H1 (cell line): Measurements from ENCODE around the gene VCPKMT. TPM values are rescaled to one million over a fixed set of nuclear protein-coding genes. Genes with fewer than 3 reads are reported as not detected.

Experiments used
- CTCF ChIA-PET: fragments of 300-600 bp; sonication (Branson Sonifier 250); formaldehyde crosslinking; loops from one replicate; lab custom pipeline; 2021; ENCODE audit not compliant: partially characterized antibody; lab: Charles Lee
- POLR2A ChIA-PET: fragments of 300-600 bp; sonication (Branson Sonifier 250); formaldehyde crosslinking; loops from one replicate; lab custom pipeline; 2021; ENCODE audit warnings: inconsistent platforms; ENCODE audit not compliant: partially characterized antibody; lab: Charles Lee
- DNase-seq, 2 experiments: peaks; one replicate each; pipeline versions ENCODE4 v3.0.0 to v3.0.0-alpha.2; 2010 to 2022; ENCODE audit warnings: low spot score in 2 of 2, low read depth in 1 of 2, mixed read lengths in 1 of 2
- FAIRE-seq: peaks from 2 replicates; lab custom pipeline; 2011; peaks lifted over from hg19 to GRCh38; lab: Jason Lieb, UNC
- H2AFZ ChIP-seq: 2 replicates; pipeline ENCODE4 v1.8.1; 2012; ENCODE audit warnings: low read length, inconsistent platforms
- H2AK5ac ChIP-seq: 2 replicates; pipeline ENCODE4 v1.6.1; 2013; ENCODE audit warnings: low read depth, low read length
- H2BK120ac ChIP-seq: replicated peaks from 2 replicates; pipeline ENCODE3; 2013; ENCODE audit warnings: low read depth, low read length, inconsistent platforms
- H2BK12ac ChIP-seq: 2 replicates; pipeline ENCODE4 v1.6.1; 2013; ENCODE audit warnings: low read depth, low read length
- H2BK15ac ChIP-seq: 2 replicates; pipeline ENCODE4 v1.6.1; 2013; ENCODE audit warnings: low read length
- H2BK20ac ChIP-seq: 2 replicates; pipeline ENCODE4 v1.6.1; 2013; ENCODE audit warnings: low read length
- H2BK5ac ChIP-seq: 2 replicates; pipeline ENCODE4 v1.6.1; 2013; ENCODE audit warnings: low read depth, low read length
- H3K14ac ChIP-seq: 2 replicates; pipeline ENCODE4 v1.6.1; 2013; ENCODE audit warnings: inconsistent platforms; ENCODE audit not compliant: insufficient read length
- H3K18ac ChIP-seq: 2 replicates; pipeline ENCODE4 v1.6.1; 2013; ENCODE audit warnings: low read length; ENCODE audit errors: extremely low read depth
- H3K23ac ChIP-seq: 2 replicates; pipeline ENCODE4 v1.6.1; 2013; ENCODE audit warnings: inconsistent platforms; ENCODE audit not compliant: insufficient read length
- H3K23me2 ChIP-seq: 2 replicates; pipeline ENCODE4 v1.6.1; 2013; ENCODE audit warnings: low read depth, low read length
- H3K27ac ChIP-seq: 2 replicates; pipeline ENCODE4 v1.6.1; 2011; ENCODE audit warnings: low read depth, low read length, inconsistent platforms
- H3K27me3 ChIP-seq, 4 experiments: replicated peaks in 1 of 4; 1 replicate in 1 of 4; 2 replicates in 3 of 4; pipeline versions ENCODE4 v1.6.1 to v1.8.1; 2011 to 2013; ENCODE audit warnings: low read length in 3 of 4, mild to moderate bottlenecking in 3 of 4, inconsistent platforms in 2 of 4, mixed read lengths in 2 of 4, moderate library complexity in 1 of 4; ENCODE audit not compliant: control insufficient read depth in 3 of 4, insufficient read depth in 3 of 4; ENCODE audit errors: extremely low read depth in 1 of 4
- H3K36me3 ChIP-seq, 4 experiments: 2 replicates each; pipeline versions ENCODE4 v1.6.1 to v1.8.1; 2011 to 2013; ENCODE audit warnings: mild to moderate bottlenecking in 4 of 4, low read length in 3 of 4, moderate library complexity in 2 of 4, control low read depth in 1 of 4, inconsistent platforms in 1 of 4; ENCODE audit not compliant: insufficient read depth in 4 of 4, control insufficient read depth in 2 of 4
- H3K4ac ChIP-seq: replicated peaks from 2 replicates; pipeline ENCODE3; 2013; ENCODE audit warnings: low read length, low read depth, mixed read lengths, inconsistent platforms; ENCODE audit not compliant: insufficient read length
- H3K4me1 ChIP-seq, 4 experiments: replicated peaks in 1 of 4; 1 replicate in 1 of 4; 2 replicates in 3 of 4; pipeline versions ENCODE4 v1.6.1 to v1.8.1; 2011 to 2013; ENCODE audit warnings: low read length in 3 of 4, inconsistent platforms in 2 of 4, mixed read lengths in 1 of 4; ENCODE audit not compliant: insufficient read depth in 4 of 4, control insufficient read depth in 3 of 4
- H3K4me2 ChIP-seq, 2 experiments: 2 replicates each; pipeline versions ENCODE4 v1.6.1 to v1.8.1; 2011 to 2013; ENCODE audit warnings: low read depth in 2 of 2, low read length in 2 of 2, control low read depth in 1 of 2, inconsistent platforms in 1 of 2, mild to moderate bottlenecking in 1 of 2; ENCODE audit not compliant: insufficient read depth in 1 of 2
- H3K4me3 ChIP-seq, 4 experiments: fragments of 200-600, 300-600 bp in 1 of 4; sonication (generic), shearing (Covaris generic), sonication (Bioruptor Twin) in 1 of 4; 2 replicates each; pipeline versions ENCODE4 v1.5.1 to v1.8.1; 2011 to 2016; ENCODE audit warnings: low read length in 4 of 4, low read depth in 3 of 4, control low read depth in 2 of 4, inconsistent platforms in 2 of 4, mild to moderate bottlenecking in 2 of 4, mixed read lengths in 1 of 4, moderate library complexity in 1 of 4; ENCODE audit not compliant: insufficient read depth in 2 of 4; ENCODE audit errors: extremely low read depth in 1 of 4
- H3K56ac ChIP-seq: replicated peaks from 2 replicates; pipeline ENCODE3; 2013; ENCODE audit warnings: low read depth, mild to moderate bottlenecking, mixed read lengths, low read length, inconsistent platforms; ENCODE audit not compliant: insufficient read length
- H3K79me1 ChIP-seq: 2 replicates; pipeline ENCODE4 v1.6.1; 2013; ENCODE audit warnings: low read depth, low read length, control low read depth
- H3K79me2 ChIP-seq, 2 experiments: 2 replicates each; pipeline versions ENCODE4 v1.6.1 to v1.8.1; 2012 to 2013; ENCODE audit warnings: low read length in 2 of 2, mild to moderate bottlenecking in 2 of 2, inconsistent platforms in 1 of 2; ENCODE audit not compliant: insufficient read depth in 2 of 2, control insufficient read depth in 1 of 2
- H3K9ac ChIP-seq, 4 experiments: replicated peaks in 1 of 4; 1 replicate in 1 of 4; 2 replicates in 3 of 4; pipeline versions ENCODE4 v1.6.1 to v1.8.1; 2011 to 2013; ENCODE audit warnings: low read depth in 3 of 4, low read length in 3 of 4, control low read depth in 2 of 4, mild to moderate bottlenecking in 2 of 4, moderate library complexity in 2 of 4, inconsistent platforms in 1 of 4; ENCODE audit errors: extremely low read depth in 1 of 4
- H3K9me3 ChIP-seq, 2 experiments: 2 replicates each; pipeline versions ENCODE4 v1.6.1 to v1.8.1; 2012 to 2013; ENCODE audit warnings: mild to moderate bottlenecking in 2 of 2, moderate library complexity in 2 of 2, control low read depth in 1 of 2, inconsistent platforms in 1 of 2, low read depth in 1 of 2, low read length in 1 of 2, mixed read lengths in 1 of 2; ENCODE audit not compliant: insufficient read depth in 2 of 2
- H4K20me1 ChIP-seq, 2 experiments: replicated peaks in 1 of 2; 2 replicates each; pipeline versions ENCODE3 to v1.8.1; 2011 to 2013; ENCODE audit warnings: inconsistent platforms in 2 of 2, low read length in 2 of 2, mild to moderate bottlenecking in 1 of 2; ENCODE audit not compliant: insufficient read depth in 2 of 2, control insufficient read depth in 1 of 2
- H4K5ac ChIP-seq: 2 replicates; pipeline ENCODE4 v1.6.1; 2013; ENCODE audit warnings: low read length, low read depth, mixed read lengths, inconsistent platforms; ENCODE audit not compliant: insufficient read length
- H4K8ac ChIP-seq: 2 replicates; pipeline ENCODE4 v1.8.0; 2013; ENCODE audit warnings: mild to moderate bottlenecking, moderate library complexity, low read length, inconsistent platforms; ENCODE audit not compliant: insufficient read depth; ENCODE audit errors: extremely low read depth
- H4K91ac ChIP-seq: replicated peaks from 2 replicates; pipeline ENCODE3; 2013; ENCODE audit warnings: low read length, mixed read lengths, inconsistent platforms; ENCODE audit not compliant: insufficient read length
- ASH2L ChIP-seq: fragments of 200-600, 300-600 bp; sonication (generic); IDR thresholded peaks from one replicate; pipeline ENCODE4 v1.7.1; 2017; ENCODE audit warnings: low read length
- BCL11A ChIP-seq, 2 experiments: IDR thresholded peaks; one replicate each; pipeline ENCODE4 v1.6.1; 2011; ENCODE audit warnings: low read depth in 2 of 2, low read length in 2 of 2, mild to moderate bottlenecking in 2 of 2
- CEBPB ChIP-seq: IDR thresholded peaks from 2 replicates; pipeline ENCODE4 v1.6.1; 2012; ENCODE audit warnings: low read depth, low read length
- CTBP2 ChIP-seq: IDR thresholded peaks from 2 replicates; pipeline ENCODE4 v1.7.0; 2011; ENCODE audit warnings: borderline replicate concordance, mild to moderate bottlenecking, moderate library complexity, mixed read lengths, low read length; ENCODE audit not compliant: insufficient read depth, insufficient read length
- E2F6 ChIP-seq: IDR thresholded peaks from 2 replicates; pipeline ENCODE4 v1.6.1; 2012; ENCODE audit warnings: inconsistent platforms
- EGR1 ChIP-seq: IDR thresholded peaks from 2 replicates; pipeline ENCODE4 v1.6.1; 2011; ENCODE audit warnings: low read depth, low read length, borderline replicate concordance
- JUN ChIP-seq: IDR thresholded peaks from 2 replicates; pipeline ENCODE4 v1.6.1; 2011; ENCODE audit warnings: low read depth, mild to moderate bottlenecking, improper control_type of control experiment, low read length
- KDM1A ChIP-seq: fragments of 200-600, 300-600 bp; sonication (generic); IDR thresholded peaks from 2 replicates; pipeline ENCODE4 v1.7.1; 2016; ENCODE audit warnings: mild to moderate bottlenecking, low read length, borderline replicate concordance
- KDM5A ChIP-seq: fragments of 200-600 bp; IDR thresholded peaks from 2 replicates; pipeline ENCODE4 v1.7.1; 2012; ENCODE audit warnings: mild to moderate bottlenecking, low read length, inconsistent platforms, mixed read lengths
- NANOG ChIP-seq: IDR thresholded peaks from 2 replicates; pipeline ENCODE4 v1.6.1; 2011; ENCODE audit warnings: low read length, low read depth, mild to moderate bottlenecking, inconsistent platforms; ENCODE audit not compliant: insufficient read depth, poor library complexity, severe bottlenecking
- NRF1 ChIP-seq: IDR thresholded peaks from 2 replicates; pipeline ENCODE4 v1.6.1; 2011; ENCODE audit warnings: mild to moderate bottlenecking, low read depth, low read length, improper control_type of control experiment
- TAF1 ChIP-seq: IDR thresholded peaks from 2 replicates; pipeline ENCODE4 v1.6.1; 2011; ENCODE audit warnings: mild to moderate bottlenecking, low read depth, low read length
- ZNF274 ChIP-seq: IDR thresholded peaks from 2 replicates; pipeline ENCODE4 v1.7.0; 2012; ENCODE audit warnings: low read length, borderline replicate concordance; ENCODE audit errors: extremely low read depth
- WGBS, 2 experiments: shearing (Covaris generic) in 1 of 2; methylation state at CpG; one replicate each; pipeline versions ENCODE4 v1.1.6 to v1.1.7; 2013 to 2015; ENCODE audit warnings: low lambda C conversion rate in 2 of 2, mixed read lengths in 2 of 2, inconsistent platforms in 1 of 2, low coverage in 1 of 2, missing lambda C conversion rate in 1 of 2; ENCODE audit not compliant: insufficient replicate concordance in 2 of 2, insufficient coverage in 1 of 2, insufficient read length in 1 of 2; ENCODE audit errors: extremely low coverage in 1 of 2, missing lambda C conversion rate in 1 of 2; 5-methylcytosine and 5-hydroxymethylcytosine counted together
- polyA plus RNA-seq, 7 experiments: library from polyadenylated mRNA; depleted of rRNA in 3 of 7; stranded (reverse) in 5 of 7; unstranded in 2 of 7; fragments of >200 nt in 5 of 7; fragments of 200-250 nt in 2 of 7; gene quantifications; 1 replicate in 5 of 7; 2 replicates in 1 of 7; 4 replicates in 1 of 7; pipeline versions ENCODE4 v1.2.1 to v1.2.3, GENCODE V29; 2011 to 2013; ENCODE audit warnings: missing spikeins in 2 of 7, mixed read lengths in 2 of 7
- total RNA-seq: library from RNA; stranded (reverse); fragmentation: NEBNext Ultra II Directional; extraction: Animal tissue kit (Norgen Biotek cat#: 25700); gene quantifications from 2 replicates; pipeline ENCODE4 v1.2.1, GENCODE V29; 2021

Gene VCPKMT
- total and polyA plus RNA-seq, 2 of the 8 experiments (the other 6 are each of a cell fraction or from before 2014, with no cell fraction given) = 3.8 to 7.1 TPM

- H2AK5ac ChIP-seq = no peak overlapping the region
- H3K56ac ChIP-seq = no peak overlapping the region
- H2BK120ac ChIP-seq = no peak overlapping the region
- H2BK20ac ChIP-seq = no peak overlapping the region
- no peak overlapping the region for H2AFZ ChIP-seq
- H3K4me3 ChIP-seq = no peak overlapping the region
- H2BK5ac ChIP-seq = no peak overlapping the region
- H4K5ac ChIP-seq = no peak overlapping the region
- no peak for FAIRE-seq
- no peak overlapping the region for H4K8ac ChIP-seq
- no peak overlapping the region for H3K14ac ChIP-seq
- ChIA-PET POLR2A (no interaction called here), CTCF (interaction anchor here (0.9 to 1.7 kb wide), 3 partner anchors 42 to 238 kb away, joined by 3 to 8 read pairs (median 3); no protein-coding TSS in a partner anchor)
- H2BK12ac ChIP-seq = no peak overlapping the region
- no peaks in the 10 kb centered on the region for H3K4me1 ChIP-seq
- no peak overlapping the region for H3K9ac ChIP-seq
- no peaks in the 10 kb centered on the region for H3K23me2 ChIP-seq
- H3K9me3 ChIP-seq = no peaks in the 10 kb centered on the region
- no peak overlapping the region for H3K4me2 ChIP-seq
- H3K27ac ChIP-seq = no peak overlapping the region
- no peak for DNase-seq
- H4K20me1 ChIP-seq = no peaks in the 10 kb centered on the region
- no peak overlapping the region for H3K18ac ChIP-seq
- no peak overlapping the region for H3K4ac ChIP-seq
- H4K91ac ChIP-seq = no peak overlapping the region
- H2BK15ac ChIP-seq = 0 out of 2 replicates have a peak overlapping the region, but pooled peaks have one; percentile 40
- H3K79me1 ChIP-seq = no peaks in the 10 kb centered on the region; the same call in 1 of the 2 replicates
- H3K23ac ChIP-seq = no peak overlapping the region
- no peaks in the 10 kb centered on the region for H3K36me3 ChIP-seq
- no peaks in the 10 kb centered on the region for H3K27me3 ChIP-seq
- no peaks in the 10 kb centered on the region for H3K79me2 ChIP-seq
- WGBS, 2 experiments = 86% methylated on average over 4 of the region's 4 CpGs; no CpG with 5 or more reads in 1 of the 2 experiments
- TF ChIP-seq NRF1 (no peak), EGR1 (no peak), BCL11A (IDR thresholded peaks at IDR 0.05; ENCODE audit: low read depth in 2 of 2, low read length in 2 of 2) (no peak), TAF1 (no peak), KDM1A (no peak), ZNF274 (no peak), KDM5A (no peak), E2F6 (no peak), NANOG (no peak), CEBPB (no peak), JUN (no peak), ASH2L (no peak), CTBP2 (no peak)
These were observed 17.0 kb downstream of the VCPKMT start for GRCh38 chr14:50099335-50099734.
